Peyer's patch (tissue), 4 donors: ENCODE results near the gene ZNF835. TPM values are rescaled to one million over a fixed set of nuclear protein-coding genes. Genes with fewer than 3 reads are reported as not detected.

Source experiments
- DNase-seq, 3 donors: peaks; one replicate each; pipeline ENCODE4 v3.0.0-alpha.2; 2017 to 2019
- H3K27ac ChIP-seq, 4 donors: fragments of 200-600 bp; sonication (generic); one replicate each; pipeline ENCODE4 v1.5.1; 2016 to 2019
- H3K27me3 ChIP-seq, 2 donors: fragments of 200-600 bp; sonication (generic); one replicate each; pipeline ENCODE4 v1.5.1; 2019
- H3K36me3 ChIP-seq, 3 donors: fragments of 200-600 bp; sonication (generic); one replicate each; pipeline ENCODE4 v1.5.1; 2016 to 2019
- H3K4me1 ChIP-seq, 4 donors: fragments of 200-600 bp; sonication (generic); one replicate each; pipeline ENCODE4 v1.5.1; 2016 to 2019
- H3K4me3 ChIP-seq, 4 donors: fragments of 200-600 bp; sonication (generic); 1 replicate in 3 of 4; 2 replicates in 1 of 4; pipeline ENCODE4 v1.5.1; 2016 to 2019; ENCODE audit warnings: mild to moderate bottlenecking in 1 of 4
- H3K9me3 ChIP-seq, 4 donors: fragments of 200-600 bp; sonication (generic); one replicate each; pipeline ENCODE4 v1.5.1; 2016 to 2019; ENCODE audit warnings: mild to moderate bottlenecking in 1 of 4
- CTCF ChIP-seq, 6 experiments: fragments of 450-650 bp in 4 of 6; fragments of 200-600 bp in 2 of 6; sonication (generic) in 1 of 6; IDR thresholded peaks; one replicate each; pipeline ENCODE4 v1.5.1; 2017 to 2019; ENCODE audit warnings: antibody characterized with exemption in 6 of 6, mild to moderate bottlenecking in 3 of 6, moderate library complexity in 1 of 6
- POLR2A ChIP-seq, 2 donors: fragments of 450-650 bp; IDR thresholded peaks; one replicate each; pipeline ENCODE4 v1.5.1; 2017; ENCODE audit warnings: antibody characterized with exemption in 2 of 2, mild to moderate bottlenecking in 2 of 2, moderate library complexity in 2 of 2
- total RNA-seq, 4 donors: library from RNA; depleted of rRNA; stranded (reverse); fragments of >200 nt; gene quantifications; one replicate each; pipeline ENCODE4 v1.1.0, GENCODE V29; 2016

The ZNF835 gene
- total RNA-seq, 4 donors from 2014 or later, result 0.94 to 1.7 (median 1.2) TPM

GRCh38 chr19:56663931-56664500 lies 7.5 kb downstream of the ZNF835 start:
- no peaks in the 10 kb centered on the region for H3K27me3 ChIP-seq
- no peaks in the 10 kb centered on the region for H3K36me3 ChIP-seq
- no peaks in the 10 kb centered on the region for H3K4me1 ChIP-seq
- no peak for DNase-seq
- H3K27ac ChIP-seq, result no peak overlapping the region
- peaks cover 0 to 35% (median 4%) of the 10 kb centered on the region in 4 donors for H3K9me3 ChIP-seq
- H3K4me3 ChIP-seq, result no peak overlapping the region
- TF ChIP-seq CTCF (IDR thresholded peaks at IDR 0.05), result no peak

DNA sequence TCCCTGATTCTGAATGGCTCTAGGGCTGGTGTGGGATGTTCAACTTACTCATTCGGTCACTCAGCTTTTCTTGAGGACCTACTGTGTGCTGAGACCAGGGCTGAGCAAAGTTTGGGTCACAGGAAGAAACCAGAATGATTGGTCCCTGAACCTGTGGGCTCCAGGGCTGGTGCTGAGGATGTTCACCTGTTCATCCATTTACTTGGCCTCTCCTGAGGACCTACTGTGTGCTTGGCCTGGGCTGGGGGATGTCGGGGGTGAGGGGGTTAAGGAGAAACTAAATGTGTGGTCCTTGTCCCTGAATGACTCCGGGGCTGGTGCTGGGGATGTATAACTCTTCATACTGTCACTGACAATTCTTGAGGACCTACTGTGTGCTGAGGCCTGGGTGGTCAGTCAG lies 10.3 kb downstream of the ZNF835 start:
- peaks cover 0 to 32% (median 3%) of the 10 kb centered on the region in 4 donors for H3K9me3 ChIP-seq
- no peaks in the 10 kb centered on the region for H3K4me1 ChIP-seq
- H3K27me3 ChIP-seq, result no peaks in the 10 kb centered on the region
- no peak overlapping the region for H3K4me3 ChIP-seq
- TF ChIP-seq POLR2A (IDR thresholded peaks at IDR 0.05), result no peak
- TF ChIP-seq CTCF (IDR thresholded peaks at IDR 0.05), result no peak
- no peak overlapping the region for H3K27ac ChIP-seq
- no peaks in the 10 kb centered on the region for H3K36me3 ChIP-seq
- no peak for DNase-seq

- no peaks in the 10 kb centered on the region for H3K27me3 ChIP-seq
- H3K4me3 ChIP-seq, result no peak overlapping the region
- H3K9me3 ChIP-seq, result peaks cover 0 to 32% (median 3%) of the 10 kb centered on the region in 4 donors
- H3K36me3 ChIP-seq, result no peaks in the 10 kb centered on the region
- no peak for DNase-seq
- no peak overlapping the region for H3K27ac ChIP-seq
- no peak for TF ChIP-seq CTCF (IDR thresholded peaks at IDR 0.05)
- no peak for TF ChIP-seq POLR2A (IDR thresholded peaks at IDR 0.05)
- no peaks in the 10 kb centered on the region for H3K4me1 ChIP-seq
Measured at GRCh38 chr19:56660381-56661107, 11.0 kb downstream of the ZNF835 start.

DNA sequence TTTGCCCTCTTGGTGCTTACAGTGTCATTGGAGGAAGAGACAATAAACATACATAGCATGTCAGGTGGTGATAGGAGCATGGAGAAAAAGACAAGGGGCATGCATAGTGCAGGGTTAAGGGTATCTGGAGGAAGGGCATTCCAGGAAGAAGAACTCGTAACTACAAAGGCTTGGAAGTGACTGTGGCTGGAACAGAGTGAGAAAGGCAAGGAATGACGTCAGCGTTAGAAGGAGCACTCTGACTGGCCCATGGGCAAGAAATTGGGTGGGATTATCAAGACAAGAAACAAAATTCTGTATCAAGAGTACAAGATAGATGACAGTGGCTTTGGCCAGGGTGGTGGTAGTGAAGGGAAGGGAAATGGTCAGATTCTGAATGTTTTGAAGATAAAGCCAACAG lies 17.4 kb downstream of the ZNF835 start:
- Histone ChIP-seq H3K4me3 (no peak overlapping the region), H3K9me3 (peaks cover 0 to 5% (median 0%) of the 10 kb centered on the region in 4 donors)
- DNase-seq, result no peak

DNA sequence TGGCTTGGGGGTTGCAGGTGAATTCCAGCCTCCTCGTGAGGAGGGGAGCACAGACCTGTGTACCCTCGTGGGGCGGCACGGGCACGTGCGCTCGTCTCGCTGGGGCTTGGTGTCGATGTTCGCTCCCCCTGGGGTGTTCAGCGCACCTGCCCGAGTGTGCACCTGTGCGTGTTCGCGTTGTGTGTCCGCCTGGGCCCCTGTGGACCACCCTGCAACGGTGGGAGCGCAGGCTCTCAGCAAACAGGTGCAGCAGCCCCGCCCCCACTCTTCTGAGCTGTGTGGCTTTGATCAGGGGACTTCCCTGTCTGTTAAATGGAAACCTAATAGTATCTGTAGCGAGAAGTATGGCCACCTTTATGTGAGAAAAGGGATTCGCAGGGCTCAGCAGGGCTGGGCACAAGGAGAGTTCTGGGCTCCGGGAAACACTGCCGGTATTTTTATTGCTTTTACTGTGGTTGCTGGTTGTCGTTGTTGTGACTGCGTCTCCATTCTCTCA lies 28.0 kb downstream of the ZNF835 start:
- H3K4me1 ChIP-seq, result no peaks in the 10 kb centered on the region
- no peak overlapping the region for H3K4me3 ChIP-seq
- no peak overlapping the region for H3K27ac ChIP-seq
- peaks cover 0 to 19% (median 4%) of the 10 kb centered on the region in 4 donors for H3K9me3 ChIP-seq
- H3K27me3 ChIP-seq, result peaks cover 0 to 4% of the 10 kb centered on the region in 2 donors
- no peaks in the 10 kb centered on the region for H3K36me3 ChIP-seq
- TF ChIP-seq CTCF (IDR thresholded peaks at IDR 0.05), result no peak
- DNase-seq, result no peak

More for the DNA sequence above, 17.4 kb downstream of the ZNF835 start:
- TF ChIP-seq CTCF (IDR thresholded peaks at IDR 0.05) (no peak), POLR2A (IDR thresholded peaks at IDR 0.05) (no peak)
- Histone ChIP-seq H3K27me3 (no peaks in the 10 kb centered on the region), H3K4me1 (no peaks in the 10 kb centered on the region), H3K27ac (no peak overlapping the region), H3K36me3 (no peaks in the 10 kb centered on the region)
